Measurements from ENCODE around the gene CREB5.
"Not testable (repeated sequence)": the region's sequence is repeated elsewhere in the genome, so short reads cannot be mapped to it uniquely, and the experiment has no call there.

Gene CREB5

GRCh38 chr7:28811701-28812430 lies 399.5 kb downstream of the CREB5 start:
- no peak for DNase-seq (ENCODE audit: low read depth in 2 of 2)

DNA sequence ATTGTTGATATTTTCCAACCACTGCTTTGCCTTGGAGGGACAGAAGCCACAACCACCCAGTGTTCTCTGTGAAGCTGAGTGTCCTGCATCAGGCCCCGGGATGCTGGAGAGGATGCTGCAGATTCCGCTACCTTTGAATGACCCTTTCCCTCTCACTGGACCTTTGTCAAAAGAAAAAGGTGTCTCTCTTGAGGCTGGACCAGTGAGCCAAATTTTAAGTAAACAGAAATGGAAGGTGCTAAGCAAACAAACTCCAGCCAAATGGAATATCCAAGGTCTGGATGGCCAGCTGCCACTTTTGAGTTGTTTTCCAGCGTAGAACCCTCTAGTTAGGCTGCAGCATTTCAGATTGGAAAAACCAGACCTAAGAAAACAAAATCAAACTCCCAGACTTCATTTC lies 400.3 kb downstream of the CREB5 start:
- DNase-seq (ENCODE audit: low read depth in 2 of 2): no peak

DNA sequence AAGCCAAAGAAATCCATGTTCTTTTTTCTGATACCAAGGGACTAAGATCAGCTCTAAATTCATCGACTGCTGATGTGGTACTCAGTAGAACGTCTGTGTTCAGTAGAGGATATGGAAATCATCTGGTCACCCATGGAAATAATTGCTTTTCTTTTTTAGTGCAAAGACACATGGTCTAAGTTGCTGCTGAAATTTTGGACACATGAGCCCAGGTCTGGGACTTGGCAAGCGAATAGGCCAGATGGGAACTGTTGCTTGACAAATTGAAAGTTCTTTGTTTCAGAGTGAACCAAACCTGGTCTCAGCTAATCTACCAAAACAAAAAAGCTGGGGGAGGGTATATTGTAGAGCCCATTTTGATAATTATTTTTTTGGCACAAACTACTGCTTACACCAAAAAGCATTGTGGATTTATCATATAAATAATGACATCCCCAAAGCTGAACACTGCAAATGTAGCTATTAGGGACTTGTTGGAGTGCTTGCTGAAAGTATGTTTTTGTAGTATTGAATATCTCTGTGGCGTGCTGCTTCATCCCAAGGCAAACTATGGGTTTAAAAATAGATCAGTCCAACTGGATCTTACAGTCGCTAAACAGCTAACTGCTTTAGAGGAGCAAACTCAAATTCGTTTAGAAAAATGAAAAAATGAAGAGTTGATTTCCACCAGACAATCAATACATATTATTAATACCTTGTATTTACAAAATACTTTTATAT lies 401.1 kb downstream of the CREB5 start:
- no peak for DNase-seq (ENCODE audit: low read depth in 2 of 2)

- DNase-seq (ENCODE audit: low read depth in 2 of 2): no peak
Measured at GRCh38 chr7:28815369-28815927, 403.1 kb downstream of the CREB5 start.

GRCh38 chr7:28815928-28816373 lies 403.6 kb downstream of the CREB5 start:
- DNase-seq (ENCODE audit: low read depth in 2 of 2): no peak

DNA sequence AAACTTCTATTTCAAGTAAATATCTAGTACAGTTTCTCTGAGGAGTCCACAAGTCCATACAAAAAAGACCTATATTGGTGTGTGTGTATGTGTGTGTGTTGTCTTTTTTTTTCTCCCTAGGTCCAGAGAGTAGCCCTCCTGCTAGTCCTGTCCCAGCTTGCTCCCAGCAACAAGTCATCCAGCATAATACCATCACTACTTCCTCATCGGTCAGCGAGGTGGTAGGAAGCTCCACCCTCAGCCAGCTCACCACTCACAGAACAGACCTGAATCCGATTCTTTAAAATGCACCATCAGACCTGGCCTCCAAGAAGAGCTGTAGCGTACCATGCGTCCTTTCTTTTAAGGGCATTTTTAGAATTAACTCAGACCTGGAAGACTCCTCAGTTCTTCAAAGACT lies 406.7 kb downstream of the CREB5 start:
- DNase-seq (ENCODE audit: low read depth in 2 of 2): no peak

GRCh38 chr7:28823582-28823981 lies 411.3 kb downstream of the CREB5 start:
- no peak for DNase-seq (ENCODE audit: low read depth in 2 of 2)

DNA sequence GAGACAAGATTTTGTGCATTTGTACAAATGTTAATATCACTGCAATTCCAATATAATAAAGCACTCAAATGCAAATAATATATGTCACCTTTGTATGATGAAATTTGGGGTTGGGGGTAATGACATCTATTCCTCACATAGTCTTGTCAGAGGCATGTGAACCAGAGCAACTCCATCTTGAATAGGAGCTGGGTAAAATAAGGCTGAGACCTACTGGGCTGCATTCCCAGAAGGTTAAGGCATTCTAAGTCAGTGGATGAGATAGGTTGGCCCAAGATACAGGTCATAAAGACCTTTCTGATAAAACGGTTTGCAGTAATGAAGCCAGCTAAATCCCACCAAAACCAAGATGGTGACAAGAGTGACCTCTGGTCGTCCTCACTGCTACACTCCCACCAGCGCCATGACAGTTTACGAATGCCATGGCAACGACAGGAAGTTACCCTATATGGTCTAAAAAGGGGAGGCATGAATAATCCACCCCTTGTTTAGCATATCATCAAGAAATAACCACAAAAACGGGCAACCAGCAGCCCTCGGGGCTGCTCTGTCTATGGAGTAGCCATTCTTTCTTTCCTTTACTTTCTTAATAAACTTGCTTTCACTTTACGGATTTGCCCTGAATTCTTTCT lies 413.6 kb downstream of the CREB5 start:
- DNase-seq (ENCODE audit: low read depth in 2 of 2): not testable (repeated sequence)

- no peak for DNase-seq (ENCODE audit: low read depth in 2 of 2)
Measured at GRCh38 chr7:28830846-28831245, 418.5 kb downstream of the CREB5 start.

GRCh38 chr7:28832669-28833068 lies 420.4 kb downstream of the CREB5 start:
- DNase-seq (ENCODE audit: low read depth in 2 of 2): no peak

- DNase-seq (ENCODE audit: low read depth in 2 of 2): no peak
Measured at GRCh38 chr7:28835800-28836199, 423.5 kb downstream of the CREB5 start.

GRCh38 chr7:28836716-28837115 lies 424.4 kb downstream of the CREB5 start:
- DNase-seq (ENCODE audit: low read depth in 2 of 2): no peak

- no peak for DNase-seq (ENCODE audit: low read depth in 2 of 2)
Measured at GRCh38 chr7:28837216-28837615, 424.9 kb downstream of the CREB5 start.

- DNase-seq (ENCODE audit: low read depth in 2 of 2): no peak
Measured at GRCh38 chr7:28840592-28840995, 428.3 kb downstream of the CREB5 start.

GRCh38 chr7:28841766-28842165 lies 429.4 kb downstream of the CREB5 start:
- DNase-seq (ENCODE audit: low read depth in 2 of 2): no peak

- DNase-seq (ENCODE audit: low read depth in 2 of 2): no peak
Measured at GRCh38 chr7:28842769-28843295, 430.5 kb downstream of the CREB5 start.

DNA sequence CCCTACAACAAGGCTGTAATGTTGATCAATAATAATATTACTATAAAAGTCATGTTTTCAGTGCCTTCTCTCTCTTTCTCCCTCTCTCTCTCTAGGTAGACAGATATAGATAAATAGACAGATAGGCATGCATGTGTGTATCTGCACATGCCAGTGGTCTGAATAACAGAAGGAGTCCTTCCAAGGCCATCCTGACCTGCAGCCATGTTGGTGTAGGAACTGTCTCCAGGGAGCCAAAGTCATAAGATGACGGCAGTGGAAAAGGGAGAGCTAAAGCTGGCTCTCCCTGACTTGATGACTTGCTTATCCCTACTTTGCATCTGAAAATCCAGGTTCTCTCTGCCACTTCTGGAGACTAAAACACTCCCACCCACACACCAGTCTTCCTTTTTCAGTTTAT lies 432.8 kb downstream of the CREB5 start:
- no peak for DNase-seq (ENCODE audit: low read depth in 2 of 2)

DNA sequence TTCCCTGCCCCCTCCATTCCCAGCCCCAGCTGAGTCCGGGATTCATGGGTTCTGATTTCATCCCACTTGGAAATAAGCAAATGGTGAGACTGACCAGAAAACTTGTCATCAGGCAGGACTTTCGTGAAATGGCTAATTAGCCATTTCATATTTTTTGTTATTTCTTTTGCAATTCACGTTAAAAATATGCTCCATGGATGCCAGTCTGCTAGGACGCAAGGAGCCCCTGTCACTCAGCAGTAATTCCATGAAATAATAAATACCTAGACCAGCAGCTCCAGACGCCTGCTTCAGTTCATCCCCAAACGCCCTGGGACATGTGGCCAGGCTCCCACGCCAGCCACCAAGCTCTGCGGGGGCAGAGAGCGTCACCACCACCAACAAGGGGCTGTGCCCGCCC lies 434.9 kb downstream of the CREB5 start:
- no peak for DNase-seq (ENCODE audit: low read depth in 2 of 2)

GRCh38 chr7:28847681-28848080 lies 435.4 kb downstream of the CREB5 start:
- no peak for DNase-seq (ENCODE audit: low read depth in 2 of 2)

GRCh38 chr7:28848906-28849305 lies 436.6 kb downstream of the CREB5 start:
- no peak for DNase-seq (ENCODE audit: low read depth in 2 of 2)

GRCh38 chr7:28850699-28851098 lies 438.4 kb downstream of the CREB5 start:
- no peak for DNase-seq (ENCODE audit: low read depth in 2 of 2)

GRCh38 chr7:28853150-28853549 lies 440.8 kb downstream of the CREB5 start:
- DNase-seq (ENCODE audit: low read depth in 2 of 2): no peak
